HL-60 (cell line): ENCODE data around the gene ZFYVE16.
"Not testable (repeated sequence)": the region's sequence is repeated elsewhere in the genome, so short reads cannot be mapped to it uniquely, and the experiment has no call there.

Experiments
- CTCF ChIP-seq: IDR thresholded peaks from one replicate; pipeline ENCODE4 v1.5.1; 2011; ENCODE audit warnings: low read length, control low read depth, inconsistent platforms; ENCODE audit not compliant: insufficient read depth
- GABPA ChIP-seq: IDR thresholded peaks from 2 replicates; pipeline ENCODE4 v1.6.1; 2012; ENCODE audit warnings: low read depth
- POLR2AphosphoS5 ChIP-seq: IDR thresholded peaks from 2 replicates; pipeline ENCODE4 v1.6.1; 2012; ENCODE audit warnings: low read depth
- REST ChIP-seq: IDR thresholded peaks from 2 replicates; pipeline ENCODE4 v1.6.1; 2012; ENCODE audit warnings: low read depth; ENCODE audit not compliant: insufficient replicate concordance

GRCh38 chr5:80493443-80493842, 85.6 kb downstream of the ZFYVE16 start:
- TF ChIP-seq CTCF, GABPA, POLR2AphosphoS5, REST: not testable (repeated sequence)
